Activated naive CD8-positive, alpha-beta T cell (primary cell): ENCODE data around the gene RS1.

ENCODE experiments used
- H3K27ac Mint-ChIP-seq: one replicate; pipeline ENCODE4 v1.8.0; 2021; ENCODE audit warnings: mixed read lengths
- H3K27me3 Mint-ChIP-seq: one replicate; pipeline ENCODE4 v1.8.0; 2021; ENCODE audit warnings: mixed read lengths
- H3K36me3 Mint-ChIP-seq: one replicate; pipeline ENCODE4 v1.8.0; 2021; ENCODE audit warnings: mixed read lengths
- H3K4me1 Mint-ChIP-seq: one replicate; pipeline ENCODE4 v1.8.0; 2021; ENCODE audit warnings: low read depth, mixed read lengths
- H3K4me3 Mint-ChIP-seq: one replicate; pipeline ENCODE4 v1.8.0; 2021; ENCODE audit warnings: mild to moderate bottlenecking, mixed read lengths
- H3K9me3 Mint-ChIP-seq: one replicate; pipeline ENCODE4 v1.8.0; 2021; ENCODE audit warnings: low read depth, mixed read lengths

Gene RS1

GRCh38 chrX:18677161-18677869, 5.4 kb upstream of the RS1 start:
- peaks cover 8% of the 10 kb centered on the region for H3K4me1 Mint-ChIP-seq

GRCh38 chrX:18676470-18676869, 4.6 kb upstream of the RS1 start:
- no peaks in the 10 kb centered on the region for H3K36me3 Mint-ChIP-seq
- H3K27me3 Mint-ChIP-seq: no peaks in the 10 kb centered on the region
- H3K4me1 Mint-ChIP-seq: peaks cover 8% of the 10 kb centered on the region
- no peak overlapping the region for H3K4me3 Mint-ChIP-seq
- no peaks in the 10 kb centered on the region for H3K9me3 Mint-ChIP-seq
- H3K27ac Mint-ChIP-seq: no peak overlapping the region

More at GRCh38 chrX:18677161-18677869, 5.4 kb upstream of the RS1 start:
- Mint-ChIP-seq H3K27me3 (no peaks in the 10 kb centered on the region), H3K27ac (no peak overlapping the region), H3K4me3 (peak overlapping the region; percentile 17), H3K36me3 (no peaks in the 10 kb centered on the region), H3K9me3 (no peaks in the 10 kb centered on the region)

- Mint-ChIP-seq H3K9me3 (no peaks in the 10 kb centered on the region), H3K4me3 (peak overlapping the region; percentile 70), H3K4me1 (peaks cover 8% of the 10 kb centered on the region), H3K27ac (no peak overlapping the region), H3K36me3 (no peaks in the 10 kb centered on the region), H3K27me3 (no peaks in the 10 kb centered on the region)
These were observed 4.1 kb upstream of the RS1 start for GRCh38 chrX:18676050-18676449.

- Mint-ChIP-seq H3K4me1 (peaks cover 8% of the 10 kb centered on the region), H3K4me3 (peak overlapping the region; percentile 78), H3K9me3 (no peaks in the 10 kb centered on the region), H3K36me3 (no peaks in the 10 kb centered on the region), H3K27ac (peak overlapping the region; percentile 79), H3K27me3 (no peaks in the 10 kb centered on the region)
These were observed 3.2 kb upstream of the RS1 start for GRCh38 chrX:18674788-18675735.

GRCh38 chrX:18674417-18674787, 2.5 kb upstream of the RS1 start:
- no peaks in the 10 kb centered on the region for H3K9me3 Mint-ChIP-seq
- peaks cover 8% of the 10 kb centered on the region for H3K4me1 Mint-ChIP-seq
- H3K27ac Mint-ChIP-seq: peak overlapping the region; percentile 58
- H3K27me3 Mint-ChIP-seq: no peaks in the 10 kb centered on the region
- peak overlapping the region; percentile 78 for H3K4me3 Mint-ChIP-seq
- no peaks in the 10 kb centered on the region for H3K36me3 Mint-ChIP-seq

GRCh38 chrX:18668071-18668835, 3.7 kb downstream of the RS1 start:
- peak overlapping the region; percentile 41 for H3K27ac Mint-ChIP-seq
- H3K4me1 Mint-ChIP-seq: peaks cover 8% of the 10 kb centered on the region
- H3K27me3 Mint-ChIP-seq: peaks cover 1% of the 10 kb centered on the region
- peak overlapping the region; percentile 46 for H3K4me3 Mint-ChIP-seq
- H3K36me3 Mint-ChIP-seq: no peaks in the 10 kb centered on the region
- H3K9me3 Mint-ChIP-seq: no peaks in the 10 kb centered on the region

- H3K9me3 Mint-ChIP-seq: no peaks in the 10 kb centered on the region
- no peak overlapping the region for H3K27ac Mint-ChIP-seq
- no peak overlapping the region for H3K4me3 Mint-ChIP-seq
- H3K4me1 Mint-ChIP-seq: peaks cover 8% of the 10 kb centered on the region
- H3K36me3 Mint-ChIP-seq: no peaks in the 10 kb centered on the region
- peaks cover 1% of the 10 kb centered on the region for H3K27me3 Mint-ChIP-seq
These were observed 5.3 kb downstream of the RS1 start for GRCh38 chrX:18666614-18667013.

- no peak overlapping the region for H3K4me3 Mint-ChIP-seq
- H3K4me1 Mint-ChIP-seq: peaks cover 8% of the 10 kb centered on the region
- peaks cover 1% of the 10 kb centered on the region for H3K27me3 Mint-ChIP-seq
- H3K27ac Mint-ChIP-seq: no peak overlapping the region
- H3K9me3 Mint-ChIP-seq: no peaks in the 10 kb centered on the region
- no peaks in the 10 kb centered on the region for H3K36me3 Mint-ChIP-seq
These were observed 7.0 kb downstream of the RS1 start for GRCh38 chrX:18664947-18665346.

- Mint-ChIP-seq H3K27me3 (peaks cover 1% of the 10 kb centered on the region), H3K4me3 (no peak overlapping the region), H3K4me1 (no peaks in the 10 kb centered on the region), H3K27ac (no peak overlapping the region), H3K9me3 (no peaks in the 10 kb centered on the region), H3K36me3 (no peaks in the 10 kb centered on the region)
These were observed 10.6 kb downstream of the RS1 start for GRCh38 chrX:18661273-18661672.

- Mint-ChIP-seq H3K9me3 (no peaks in the 10 kb centered on the region), H3K27ac (no peak overlapping the region), H3K27me3 (no peaks in the 10 kb centered on the region), H3K4me3 (no peak overlapping the region), H3K36me3 (no peaks in the 10 kb centered on the region), H3K4me1 (no peaks in the 10 kb centered on the region)
These were observed 16.8 kb downstream of the RS1 start for GRCh38 chrX:18654875-18655836.

- Mint-ChIP-seq H3K4me3 (no peak overlapping the region), H3K27ac (no peak overlapping the region), H3K27me3 (no peaks in the 10 kb centered on the region), H3K36me3 (no peaks in the 10 kb centered on the region), H3K9me3 (no peaks in the 10 kb centered on the region), H3K4me1 (no peaks in the 10 kb centered on the region)
These were observed 19.3 kb downstream of the RS1 start for GRCh38 chrX:18652636-18653035.

- H3K36me3 Mint-ChIP-seq: no peaks in the 10 kb centered on the region
- no peaks in the 10 kb centered on the region for H3K4me1 Mint-ChIP-seq
- H3K4me3 Mint-ChIP-seq: no peak overlapping the region
- H3K9me3 Mint-ChIP-seq: no peaks in the 10 kb centered on the region
- no peaks in the 10 kb centered on the region for H3K27me3 Mint-ChIP-seq
- no peak overlapping the region for H3K27ac Mint-ChIP-seq
These were observed 21.2 kb downstream of the RS1 start for GRCh38 chrX:18650662-18651061.

- H3K9me3 Mint-ChIP-seq: no peaks in the 10 kb centered on the region
- no peak overlapping the region for H3K27ac Mint-ChIP-seq
- H3K27me3 Mint-ChIP-seq: no peaks in the 10 kb centered on the region
- H3K4me3 Mint-ChIP-seq: no peak overlapping the region
- H3K4me1 Mint-ChIP-seq: no peaks in the 10 kb centered on the region
- no peaks in the 10 kb centered on the region for H3K36me3 Mint-ChIP-seq
These were observed 22.4 kb downstream of the RS1 start for GRCh38 chrX:18649498-18649951.

- H3K27ac Mint-ChIP-seq: no peak overlapping the region
- H3K4me1 Mint-ChIP-seq: no peaks in the 10 kb centered on the region
- H3K9me3 Mint-ChIP-seq: no peaks in the 10 kb centered on the region
These were observed 24.3 kb downstream of the RS1 start for GRCh38 chrX:18647621-18648020.

More at GRCh38 chrX:18647621-18648020, 24.3 kb downstream of the RS1 start:
- Mint-ChIP-seq H3K27me3 (no peaks in the 10 kb centered on the region), H3K36me3 (no peaks in the 10 kb centered on the region), H3K4me3 (no peak overlapping the region)
